Activated naive CD8-positive, alpha-beta T cell treated with anti-CD3 and anti-CD28 coated beads, Interleukin-2, amount 50 U/mL, for 24 hours (primary cell): ENCODE measurements around the gene NCOA1.

Experiments used
- ATAC-seq: fragments of 150-1000 bp; cut with Tn5 transposase; one replicate; pipeline ENCODE4 v1.10.0; 2021
- DNase-seq: peaks from one replicate; pipeline ENCODE4 v3.0.0; 2021
- H3K27ac Mint-ChIP-seq: one replicate; pipeline ENCODE4 v1.8.0; 2021; ENCODE audit warnings: mild to moderate bottlenecking, mixed read lengths
- H3K27me3 Mint-ChIP-seq: one replicate; pipeline ENCODE4 v1.8.0; 2021; ENCODE audit warnings: mixed read lengths
- H3K36me3 Mint-ChIP-seq: one replicate; pipeline ENCODE4 v1.8.0; 2021; ENCODE audit warnings: low read depth, mixed read lengths
- H3K4me1 Mint-ChIP-seq: one replicate; pipeline ENCODE4 v1.8.0; 2021; ENCODE audit warnings: mixed read lengths
- H3K4me3 Mint-ChIP-seq: one replicate; pipeline ENCODE4 v1.8.0; 2021; ENCODE audit warnings: mild to moderate bottlenecking, moderate library complexity, mixed read lengths
- H3K9me3 Mint-ChIP-seq: one replicate; pipeline ENCODE4 v1.8.0; 2021; ENCODE audit warnings: mixed read lengths

NCOA1 gene

DNA sequence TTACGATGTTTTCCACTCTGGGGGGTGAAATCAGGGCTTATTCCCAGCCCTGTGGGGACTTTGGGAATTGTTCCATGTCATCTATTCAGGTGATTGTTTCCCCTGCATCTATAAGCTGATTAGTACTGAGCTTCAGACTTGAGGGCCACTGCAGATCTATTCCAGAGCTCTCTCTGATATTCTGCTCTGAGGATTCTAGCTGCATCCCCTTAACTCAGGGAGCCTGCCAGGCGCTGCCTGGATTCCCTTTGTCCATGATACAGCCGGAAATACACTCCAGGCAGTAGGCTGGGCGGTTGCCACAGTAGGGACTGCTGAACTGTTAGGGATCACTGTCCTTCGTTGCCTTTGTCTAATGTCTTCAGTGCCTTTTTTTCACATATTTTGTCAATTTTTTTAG is 270.8 kb downstream of the NCOA1 start:
- Mint-ChIP-seq H3K36me3 (peaks cover 23% of the 10 kb centered on the region), H3K4me1 (peaks cover 8% of the 10 kb centered on the region)

DNA sequence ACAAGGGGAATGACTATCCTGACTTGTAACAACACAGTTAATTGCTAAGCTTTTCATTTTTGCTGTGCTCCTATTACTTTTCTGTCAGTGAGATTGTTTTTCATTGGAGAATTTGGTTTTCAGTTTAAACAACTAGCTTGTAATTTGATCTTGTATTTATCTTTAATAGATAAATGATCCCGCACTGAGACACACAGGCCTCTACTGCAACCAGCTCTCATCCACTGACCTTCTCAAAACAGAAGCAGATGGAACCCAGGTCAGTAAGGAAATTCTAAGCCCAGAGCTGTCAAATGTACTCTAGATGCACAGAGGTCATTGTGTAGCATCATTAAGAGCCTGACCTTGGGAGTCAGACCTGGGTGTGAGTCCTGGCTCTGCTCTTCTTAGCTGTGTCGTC is 271.5 kb downstream of the NCOA1 start:
- no peak for DNase-seq
- Mint-ChIP-seq H3K27ac (no peak overlapping the region), H3K9me3 (no peaks in the 10 kb centered on the region), H3K27me3 (no peaks in the 10 kb centered on the region), H3K36me3 (peaks cover 23% of the 10 kb centered on the region), H3K4me1 (peaks cover 8% of the 10 kb centered on the region), H3K4me3 (no peak overlapping the region)
- no peak for ATAC-seq

More for the DNA sequence above, 270.8 kb downstream of the NCOA1 start:
- H3K9me3 Mint-ChIP-seq: no peaks in the 10 kb centered on the region
- no peak overlapping the region for H3K4me3 Mint-ChIP-seq
- ATAC-seq (no peak), DNase-seq (no peak)
- no peaks in the 10 kb centered on the region for H3K27me3 Mint-ChIP-seq
- no peak overlapping the region for H3K27ac Mint-ChIP-seq

DNA sequence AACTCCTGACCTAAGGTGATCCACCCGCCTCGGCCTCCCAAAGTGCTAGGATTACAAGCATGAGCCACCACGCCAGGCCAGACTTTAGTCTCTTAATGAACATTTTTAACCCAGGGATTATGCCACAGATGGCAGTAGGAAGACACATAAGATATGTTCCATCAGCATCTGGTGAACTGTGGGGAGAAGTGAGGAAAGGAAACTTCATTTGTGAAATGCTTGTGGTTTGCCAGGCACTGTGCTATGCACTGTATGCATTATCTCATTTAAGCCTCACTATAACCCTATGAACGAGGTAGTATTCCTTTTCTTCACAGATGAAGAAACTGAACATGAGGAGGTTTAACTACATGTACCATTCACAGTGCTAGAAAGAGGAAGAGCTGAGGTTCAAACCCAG is 272.8 kb downstream of the NCOA1 start:
- Mint-ChIP-seq H3K27me3 (no peaks in the 10 kb centered on the region), H3K9me3 (no peaks in the 10 kb centered on the region), H3K4me1 (peaks cover 8% of the 10 kb centered on the region), H3K27ac (no peak overlapping the region), H3K36me3 (peaks cover 21% of the 10 kb centered on the region), H3K4me3 (no peak overlapping the region)
- DNase-seq: no peak
- ATAC-seq: no peak

DNA sequence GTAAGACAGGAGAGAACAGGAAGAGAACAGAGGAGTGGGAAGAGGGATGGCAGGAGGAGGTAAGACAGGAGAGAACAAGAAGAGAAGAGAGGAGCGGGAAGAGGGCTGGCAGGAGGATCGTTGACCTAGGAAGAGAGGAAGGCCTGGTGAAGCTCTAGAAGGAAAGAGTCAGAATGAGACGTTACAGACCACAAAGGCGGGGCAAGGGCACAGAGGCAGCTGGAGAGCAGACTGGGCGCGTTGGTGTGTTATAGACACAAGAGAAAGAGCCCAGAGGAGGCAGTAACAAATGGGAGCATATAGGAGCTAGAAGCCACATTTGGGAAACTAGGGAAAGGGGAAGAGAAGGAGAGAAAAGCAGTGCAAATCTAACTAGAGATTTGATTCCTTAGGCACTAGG is 275.6 kb downstream of the NCOA1 start:
- Mint-ChIP-seq H3K27me3 (no peaks in the 10 kb centered on the region), H3K27ac (peak overlapping the region; percentile 50), H3K36me3 (peaks cover 19% of the 10 kb centered on the region), H3K4me1 (peaks cover 8% of the 10 kb centered on the region), H3K9me3 (no peaks in the 10 kb centered on the region), H3K4me3 (no peak overlapping the region)
- DNase-seq (no peak), ATAC-seq (no peak)

DNA sequence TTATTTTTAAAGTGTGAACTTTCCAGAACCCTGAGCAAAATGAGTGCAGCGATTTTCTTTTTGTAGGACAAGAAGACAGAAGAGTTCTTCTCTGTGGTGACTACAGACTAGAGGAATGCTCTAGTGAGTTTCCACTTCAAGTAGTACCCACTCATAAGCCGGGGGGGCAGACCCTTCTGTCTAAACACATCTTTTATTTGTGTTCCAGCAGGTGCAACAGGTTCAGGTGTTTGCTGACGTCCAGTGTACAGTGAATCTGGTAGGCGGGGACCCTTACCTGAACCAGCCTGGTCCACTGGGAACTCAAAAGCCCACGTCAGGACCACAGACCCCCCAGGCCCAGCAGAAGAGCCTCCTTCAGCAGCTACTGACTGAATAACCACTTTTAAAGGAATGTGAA is 277.0 kb downstream of the NCOA1 start:
- Mint-ChIP-seq H3K4me3 (no peak overlapping the region), H3K9me3 (no peaks in the 10 kb centered on the region), H3K27ac (no peak overlapping the region), H3K27me3 (no peaks in the 10 kb centered on the region), H3K36me3 (peaks cover 12% of the 10 kb centered on the region), H3K4me1 (peaks cover 8% of the 10 kb centered on the region)
- no peak for ATAC-seq
- no peak for DNase-seq

DNA sequence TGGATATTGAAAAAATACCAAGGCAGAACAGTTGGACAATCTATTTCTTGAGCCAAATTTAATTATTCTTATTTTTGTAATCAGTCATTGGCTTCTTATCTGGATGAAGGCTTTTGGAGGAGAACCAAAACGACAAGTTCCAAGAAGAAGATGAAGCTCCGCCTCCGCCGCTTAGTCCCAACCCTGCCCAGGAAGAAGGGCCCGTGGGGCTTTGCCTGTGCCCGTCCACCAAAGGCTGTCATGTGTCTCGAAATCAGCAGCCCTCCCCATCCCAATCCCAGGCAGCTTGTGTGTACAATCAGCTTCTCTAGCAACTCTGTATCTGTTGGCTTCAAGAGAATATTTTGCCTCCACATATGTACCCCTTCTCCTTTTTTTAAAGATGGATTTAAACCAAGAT is 277.5 kb downstream of the NCOA1 start:
- H3K4me1 Mint-ChIP-seq: peaks cover 8% of the 10 kb centered on the region
- DNase-seq: no peak
- H3K27ac Mint-ChIP-seq: no peak overlapping the region
- no peak overlapping the region for H3K4me3 Mint-ChIP-seq
- no peaks in the 10 kb centered on the region for H3K9me3 Mint-ChIP-seq
- H3K27me3 Mint-ChIP-seq: no peaks in the 10 kb centered on the region
- no peak for ATAC-seq
- peaks cover 12% of the 10 kb centered on the region for H3K36me3 Mint-ChIP-seq

DNA sequence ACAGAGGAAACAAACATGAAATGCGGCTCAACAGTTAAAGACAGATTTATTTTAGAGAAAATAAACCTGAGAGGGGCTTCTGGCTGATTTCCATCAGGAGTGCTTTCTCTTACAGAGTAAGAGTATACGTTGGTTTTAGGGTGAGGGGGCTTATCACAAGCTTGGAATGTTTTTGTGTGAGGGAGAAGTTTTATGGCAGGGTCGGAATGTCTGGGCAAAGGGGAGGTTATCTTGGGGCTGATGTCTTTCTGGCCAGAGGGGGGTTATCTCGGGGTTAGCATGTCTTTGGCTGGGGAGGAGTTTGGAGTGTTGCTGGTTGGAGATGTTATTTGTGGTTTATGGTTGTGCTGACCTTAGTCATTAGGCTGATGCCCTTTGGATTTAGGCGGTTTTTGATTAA is 280.0 kb downstream of the NCOA1 start:
- no peak for DNase-seq
- H3K4me3 Mint-ChIP-seq: no peak overlapping the region
- peaks cover 8% of the 10 kb centered on the region for H3K4me1 Mint-ChIP-seq
- H3K27ac Mint-ChIP-seq: no peak overlapping the region
- ATAC-seq: no peak
- H3K36me3 Mint-ChIP-seq: peaks cover 8% of the 10 kb centered on the region
- no peaks in the 10 kb centered on the region for H3K9me3 Mint-ChIP-seq
- H3K27me3 Mint-ChIP-seq: no peaks in the 10 kb centered on the region

DNA sequence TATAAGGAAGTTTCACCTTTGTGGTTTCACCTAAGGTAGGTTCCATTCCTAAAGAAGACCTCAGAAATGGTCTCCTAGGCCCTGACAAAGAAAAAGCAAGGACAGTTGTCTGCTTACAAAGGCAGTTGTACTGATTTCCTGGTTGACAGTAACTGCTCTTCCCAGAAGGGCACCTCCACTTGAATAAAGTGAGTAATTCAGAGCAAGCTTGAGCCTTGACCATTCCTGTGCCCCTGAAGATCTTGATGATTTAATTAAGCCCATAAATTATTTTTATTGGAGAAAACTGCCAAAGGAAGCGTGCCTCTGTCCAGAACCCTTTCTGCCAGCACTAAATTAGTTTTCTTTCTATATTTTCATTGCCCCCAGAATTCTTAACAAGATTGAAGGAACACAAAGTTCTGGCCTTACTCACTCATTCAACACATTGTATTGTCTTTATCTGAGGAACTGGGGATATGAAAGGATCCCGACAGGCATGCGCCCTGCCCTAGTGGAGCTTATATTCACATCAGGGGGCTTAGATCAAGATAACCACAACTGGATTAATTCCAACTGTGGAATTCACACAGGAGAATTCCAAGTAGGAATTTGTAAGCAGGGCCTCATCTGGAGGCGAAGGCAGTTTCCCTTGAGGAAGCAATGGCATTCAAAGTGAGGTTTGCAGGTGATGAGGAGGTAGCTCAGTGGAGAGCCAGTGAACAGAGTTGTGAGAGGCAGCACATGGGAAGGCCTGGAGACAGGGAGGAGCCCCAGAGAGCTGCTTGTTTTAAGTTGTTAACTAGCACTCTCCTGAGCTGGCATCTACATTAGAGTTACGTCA is 280.9 kb downstream of the NCOA1 start:
- Mint-ChIP-seq H3K27me3 (no peaks in the 10 kb centered on the region), H3K27ac (no peak overlapping the region), H3K4me3 (no peak overlapping the region), H3K36me3 (peaks cover 8% of the 10 kb centered on the region), H3K4me1 (no peaks in the 10 kb centered on the region), H3K9me3 (no peaks in the 10 kb centered on the region)
- ATAC-seq (no peak), DNase-seq (no peak)

DNA sequence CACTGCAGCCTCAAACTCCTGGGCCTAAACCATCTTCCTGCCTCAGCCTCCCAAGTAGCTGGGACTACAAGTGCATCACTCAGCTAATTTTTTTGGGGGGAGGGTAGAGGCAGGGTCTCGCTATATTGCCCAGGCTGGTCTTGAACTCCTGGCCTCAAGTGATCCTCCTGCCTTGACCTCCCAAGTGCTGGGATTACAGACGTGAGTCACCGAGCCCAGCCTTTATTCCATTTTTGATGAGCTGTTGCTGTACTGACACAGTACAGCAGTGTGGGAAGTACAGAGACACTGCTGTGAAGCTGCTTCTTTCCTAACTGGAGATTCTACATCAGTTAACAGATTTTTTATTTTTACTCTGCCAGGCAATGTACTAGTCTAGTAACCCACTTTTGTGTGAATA is 283.3 kb downstream of the NCOA1 start:
- Mint-ChIP-seq H3K27me3 (peaks cover 2% of the 10 kb centered on the region), H3K4me3 (no peak overlapping the region), H3K27ac (no peak overlapping the region), H3K4me1 (no peaks in the 10 kb centered on the region), H3K36me3 (peaks cover 6% of the 10 kb centered on the region), H3K9me3 (no peaks in the 10 kb centered on the region)
- no peak for DNase-seq
- ATAC-seq: no peak

DNA sequence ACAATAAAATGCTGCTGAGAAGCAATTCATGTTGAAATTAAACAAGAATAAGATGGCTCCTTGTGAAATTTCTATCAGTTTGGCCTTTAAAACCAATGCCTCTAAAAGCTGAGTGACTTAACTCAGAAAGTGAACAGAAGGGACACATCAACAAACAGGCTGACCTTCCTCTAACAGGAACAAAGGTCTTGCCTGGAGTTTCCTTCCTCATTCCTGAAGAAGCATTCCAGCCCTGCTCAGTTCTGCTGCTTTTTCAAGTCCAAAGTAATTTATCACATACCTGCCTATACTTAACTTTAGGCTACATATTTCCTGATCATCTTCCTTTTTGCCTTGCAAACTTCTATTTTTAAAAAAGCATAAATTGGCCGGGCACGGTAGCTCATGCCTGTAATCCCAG is 288.1 kb downstream of the NCOA1 start:
- H3K4me3 Mint-ChIP-seq: no peak overlapping the region
- H3K27me3 Mint-ChIP-seq: peaks cover 8% of the 10 kb centered on the region
- no peak for ATAC-seq
- no peak overlapping the region for H3K27ac Mint-ChIP-seq
- H3K9me3 Mint-ChIP-seq: no peaks in the 10 kb centered on the region
- no peaks in the 10 kb centered on the region for H3K4me1 Mint-ChIP-seq
- DNase-seq: no peak
- H3K36me3 Mint-ChIP-seq: no peaks in the 10 kb centered on the region

DNA sequence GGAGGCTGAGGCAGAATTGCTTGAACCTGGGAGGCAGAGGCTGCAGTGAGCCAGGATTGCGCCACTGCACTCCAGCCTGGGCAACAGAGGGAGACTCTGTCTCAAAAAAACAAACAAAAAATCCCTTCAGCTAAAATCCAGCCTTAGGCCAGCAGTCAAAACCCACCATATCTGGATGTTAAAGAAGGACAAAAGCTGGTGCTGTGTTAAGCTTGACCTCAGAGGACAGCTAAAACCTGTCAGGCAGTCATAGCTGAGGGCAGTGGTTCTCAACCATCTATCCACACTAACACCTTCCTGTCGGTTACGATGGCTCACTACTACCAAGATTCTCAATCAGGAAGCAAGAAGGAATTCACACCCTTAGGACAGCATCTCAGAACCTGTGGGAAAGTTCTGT is 292.6 kb downstream of the NCOA1 start:
- ATAC-seq (no peak), DNase-seq (no peak)
- no peak overlapping the region for H3K27ac Mint-ChIP-seq
- no peak overlapping the region for H3K4me3 Mint-ChIP-seq
- H3K9me3 Mint-ChIP-seq: no peaks in the 10 kb centered on the region
- H3K36me3 Mint-ChIP-seq: peaks cover 2% of the 10 kb centered on the region
- no peaks in the 10 kb centered on the region for H3K4me1 Mint-ChIP-seq
- H3K27me3 Mint-ChIP-seq: peaks cover 9% of the 10 kb centered on the region

DNA sequence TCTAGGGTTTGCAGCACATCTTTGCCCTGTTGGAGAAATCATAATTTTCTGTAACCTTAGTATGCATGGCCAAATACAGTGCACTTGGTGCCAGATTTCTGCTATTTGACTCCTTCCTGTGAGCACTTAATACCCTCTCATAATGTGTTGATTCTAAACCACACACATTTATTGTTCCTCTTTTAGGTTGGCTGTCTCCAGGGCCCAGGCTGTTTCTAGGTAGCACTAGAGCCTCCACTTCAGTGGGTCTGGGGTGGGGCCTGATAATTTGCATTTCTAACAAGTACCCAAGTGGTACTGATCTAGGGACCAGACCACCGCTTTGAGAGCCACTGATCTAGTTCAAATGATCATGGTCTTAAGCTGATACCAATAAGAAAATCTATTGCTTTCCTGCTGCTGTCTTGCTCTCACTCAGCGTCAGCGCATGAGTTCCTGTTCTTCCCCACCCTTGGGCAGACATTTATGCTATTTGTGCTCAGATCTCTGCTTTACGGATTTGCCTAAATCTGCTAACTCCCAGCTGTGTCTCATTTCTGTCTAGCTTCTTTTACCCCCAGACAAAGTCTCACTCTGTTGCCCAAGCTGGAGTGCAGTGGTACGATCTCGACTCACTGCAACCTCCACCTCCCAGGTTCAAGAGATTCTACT is 294.7 kb downstream of the NCOA1 start:
- Mint-ChIP-seq H3K4me1 (no peaks in the 10 kb centered on the region), H3K4me3 (no peak overlapping the region), H3K9me3 (no peaks in the 10 kb centered on the region), H3K36me3 (peaks cover 2% of the 10 kb centered on the region), H3K27me3 (peaks cover 9% of the 10 kb centered on the region), H3K27ac (no peak overlapping the region)
- no peak for DNase-seq
- ATAC-seq: no peak

DNA sequence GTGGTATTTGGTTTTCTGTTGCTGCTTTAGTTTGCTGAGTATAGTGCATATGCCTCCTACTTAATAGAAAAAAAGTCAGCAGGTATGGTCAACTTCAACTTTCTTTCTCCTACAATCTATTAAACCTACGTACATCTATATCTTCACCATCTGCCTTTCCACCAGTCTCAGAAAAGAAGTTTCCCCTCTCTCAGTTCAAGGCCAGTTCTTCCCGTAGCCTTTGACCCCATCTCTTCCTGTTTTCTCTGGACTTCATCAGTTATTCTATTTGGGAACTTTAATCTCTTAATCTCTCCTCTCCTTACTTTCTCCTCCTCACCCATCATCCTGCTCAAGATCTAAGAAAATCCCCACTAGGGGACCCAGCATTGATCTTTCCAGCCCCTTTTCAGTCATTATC is 296.5 kb downstream of the NCOA1 start:
- no peak overlapping the region for H3K4me3 Mint-ChIP-seq
- peaks cover 7% of the 10 kb centered on the region for H3K27me3 Mint-ChIP-seq
- H3K4me1 Mint-ChIP-seq: peaks cover 6% of the 10 kb centered on the region
- H3K36me3 Mint-ChIP-seq: peaks cover 2% of the 10 kb centered on the region
- no peaks in the 10 kb centered on the region for H3K9me3 Mint-ChIP-seq
- no peak for DNase-seq
- no peak for ATAC-seq
- H3K27ac Mint-ChIP-seq: no peak overlapping the region

DNA sequence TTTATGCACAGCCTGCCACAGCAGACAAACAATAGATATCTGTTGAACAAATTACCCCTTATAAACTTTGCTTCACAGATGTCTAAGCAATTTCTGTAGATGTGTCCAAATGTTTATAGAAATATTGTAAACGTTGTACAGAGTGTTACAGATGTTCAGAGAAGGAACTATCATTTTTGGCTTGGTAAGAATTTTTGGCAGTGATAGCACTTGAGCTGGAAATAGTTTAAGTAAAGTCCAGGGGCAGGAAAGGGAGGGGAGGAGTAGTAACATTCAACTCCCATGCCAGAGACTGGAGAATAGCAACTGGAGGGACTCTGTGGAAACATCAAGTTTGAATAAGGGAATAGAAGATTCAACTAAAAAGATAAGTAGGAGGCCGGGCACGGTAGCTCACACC is 297.8 kb downstream of the NCOA1 start:
- H3K4me3 Mint-ChIP-seq: no peak overlapping the region
- DNase-seq: no peak
- peaks cover 6% of the 10 kb centered on the region for H3K36me3 Mint-ChIP-seq
- no peak overlapping the region for H3K27ac Mint-ChIP-seq
- peaks cover 11% of the 10 kb centered on the region for H3K4me1 Mint-ChIP-seq
- peaks cover 3% of the 10 kb centered on the region for H3K27me3 Mint-ChIP-seq
- no peaks in the 10 kb centered on the region for H3K9me3 Mint-ChIP-seq
- ATAC-seq: no peak

DNA sequence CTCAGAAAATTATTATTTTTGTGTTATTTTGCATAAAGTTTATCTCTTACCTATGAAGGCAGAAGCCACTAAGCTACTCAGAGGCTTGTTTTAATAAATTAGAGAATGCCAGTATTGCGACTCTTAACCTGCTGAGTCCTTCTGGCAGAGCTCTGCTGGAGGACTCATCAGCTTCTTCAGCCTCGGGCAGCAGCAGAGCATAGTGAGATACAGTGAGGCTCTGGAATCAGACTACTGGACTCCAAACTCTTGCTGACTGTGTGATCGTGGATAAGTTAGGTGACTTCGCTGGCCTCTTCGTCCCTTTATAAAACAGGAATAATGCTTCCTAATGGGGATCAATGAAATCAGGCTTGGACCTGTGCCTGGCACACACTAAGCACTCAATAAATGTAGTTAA is 300.4 kb downstream of the NCOA1 start:
- Mint-ChIP-seq H3K4me3 (peak overlapping the region; percentile 24), H3K27ac (no peak overlapping the region), H3K9me3 (no peaks in the 10 kb centered on the region), H3K4me1 (peaks cover 26% of the 10 kb centered on the region), H3K27me3 (no peaks in the 10 kb centered on the region), H3K36me3 (peaks cover 25% of the 10 kb centered on the region)
- DNase-seq (no peak), ATAC-seq (no peak)
